ENCODE measurements around the gene KCNAB1.
A peak's percentile ranks its signal among the peaks of the same experiment; 100 is the strongest.

KCNAB1 gene

DNA sequence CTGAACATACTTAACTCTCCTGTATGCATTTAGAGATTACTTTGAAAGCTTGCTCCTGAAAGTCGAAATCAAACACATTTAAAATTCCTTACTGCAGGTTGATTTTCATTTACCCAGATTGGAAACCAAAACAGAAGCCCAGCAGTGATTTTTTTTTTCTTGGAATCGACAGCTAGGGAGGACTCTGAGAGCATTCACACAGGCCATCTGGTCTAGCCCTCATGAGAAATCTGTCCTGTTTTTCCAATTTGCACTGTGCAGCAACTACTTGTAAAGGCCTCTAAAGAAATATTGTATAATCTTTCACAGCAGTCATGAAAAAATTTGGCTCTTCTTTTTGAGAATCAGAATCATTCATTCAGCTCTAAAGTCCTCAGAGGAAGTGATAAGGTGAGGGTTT lies 179.2 kb downstream of the KCNAB1 start:
- ATAC-seq = no peak
- TF ChIP-seq PPARA (CRISPR knock-in tag; IDR thresholded peaks at IDR 0.05; ENCODE audit: borderline replicate concordance) = no peak
- TF ChIP-seq ESRRG (CRISPR knock-in tag; IDR thresholded peaks at IDR 0.05) = no peak
- no peak for TF ChIP-seq ZNF8 (CRISPR knock-in tag; IDR thresholded peaks at IDR 0.05)
- TF ChIP-seq OSR1 (CRISPR knock-in tag; IDR thresholded peaks at IDR 0.05) = no peak
- no peak for TF ChIP-seq ZNF70 (CRISPR knock-in tag; IDR thresholded peaks at IDR 0.05)
- no peak for TF ChIP-seq ZNF565 (CRISPR knock-in tag; conservative IDR thresholded peaks at IDR 0.05; ENCODE audit: low read depth)
- TF ChIP-seq, protein P1, sequence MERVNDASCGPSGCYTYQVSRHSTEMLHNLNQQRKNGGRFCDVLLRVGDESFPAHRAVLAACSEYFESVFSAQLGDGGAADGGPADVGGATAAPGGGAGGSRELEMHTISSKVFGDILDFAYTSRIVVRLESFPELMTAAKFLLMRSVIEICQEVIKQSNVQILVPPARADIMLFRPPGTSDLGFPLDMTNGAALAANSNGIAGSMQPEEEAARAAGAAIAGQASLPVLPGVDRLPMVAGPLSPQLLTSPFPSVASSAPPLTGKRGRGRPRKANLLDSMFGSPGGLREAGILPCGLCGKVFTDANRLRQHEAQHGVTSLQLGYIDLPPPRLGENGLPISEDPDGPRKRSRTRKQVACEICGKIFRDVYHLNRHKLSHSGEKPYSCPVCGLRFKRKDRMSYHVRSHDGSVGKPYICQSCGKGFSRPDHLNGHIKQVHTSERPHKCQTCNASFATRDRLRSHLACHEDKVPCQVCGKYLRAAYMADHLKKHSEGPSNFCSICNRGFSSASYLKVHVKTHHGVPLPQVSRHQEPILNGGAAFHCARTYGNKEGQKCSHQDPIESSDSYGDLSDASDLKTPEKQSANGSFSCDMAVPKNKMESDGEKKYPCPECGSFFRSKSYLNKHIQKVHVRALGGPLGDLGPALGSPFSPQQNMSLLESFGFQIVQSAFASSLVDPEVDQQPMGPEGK (CRISPR knock-in tag; IDR thresholded peaks at IDR 0.05; ENCODE audit: borderline replicate concordance) = no peak
- TF ChIP-seq CSDC2 (CRISPR knock-in tag; IDR thresholded peaks at IDR 0.05) = no peak
- no peak for TF ChIP-seq BACH2 (CRISPR knock-in tag; IDR thresholded peaks at IDR 0.05; ENCODE audit: borderline replicate concordance)
- no peak for TF ChIP-seq ARNTL (CRISPR knock-in tag; IDR thresholded peaks at IDR 0.05; ENCODE audit: borderline replicate concordance, low read depth)
- no peak for TF ChIP-seq ZC3H10 (CRISPR knock-in tag; IDR thresholded peaks at IDR 0.05)
- TF ChIP-seq, protein P2, sequence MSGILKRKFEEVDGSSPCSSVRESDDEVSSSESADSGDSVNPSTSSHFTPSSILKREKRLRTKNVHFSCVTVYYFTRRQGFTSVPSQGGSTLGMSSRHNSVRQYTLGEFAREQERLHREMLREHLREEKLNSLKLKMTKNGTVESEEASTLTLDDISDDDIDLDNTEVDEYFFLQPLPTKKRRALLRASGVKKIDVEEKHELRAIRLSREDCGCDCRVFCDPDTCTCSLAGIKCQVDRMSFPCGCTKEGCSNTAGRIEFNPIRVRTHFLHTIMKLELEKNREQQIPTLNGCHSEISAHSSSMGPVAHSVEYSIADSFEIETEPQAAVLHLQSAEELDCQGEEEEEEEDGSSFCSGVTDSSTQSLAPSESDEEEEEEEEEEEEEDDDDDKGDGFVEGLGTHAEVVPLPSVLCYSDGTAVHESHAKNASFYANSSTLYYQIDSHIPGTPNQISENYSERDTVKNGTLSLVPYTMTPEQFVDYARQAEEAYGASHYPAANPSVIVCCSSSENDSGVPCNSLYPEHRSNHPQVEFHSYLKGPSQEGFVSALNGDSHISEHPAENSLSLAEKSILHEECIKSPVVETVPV (CRISPR knock-in tag; IDR thresholded peaks at IDR 0.05) = no peak
- TF ChIP-seq TCF4 (CRISPR knock-in tag; IDR thresholded peaks at IDR 0.05; ENCODE audit: borderline replicate concordance) = no peak
- TF ChIP-seq, protein P3, sequence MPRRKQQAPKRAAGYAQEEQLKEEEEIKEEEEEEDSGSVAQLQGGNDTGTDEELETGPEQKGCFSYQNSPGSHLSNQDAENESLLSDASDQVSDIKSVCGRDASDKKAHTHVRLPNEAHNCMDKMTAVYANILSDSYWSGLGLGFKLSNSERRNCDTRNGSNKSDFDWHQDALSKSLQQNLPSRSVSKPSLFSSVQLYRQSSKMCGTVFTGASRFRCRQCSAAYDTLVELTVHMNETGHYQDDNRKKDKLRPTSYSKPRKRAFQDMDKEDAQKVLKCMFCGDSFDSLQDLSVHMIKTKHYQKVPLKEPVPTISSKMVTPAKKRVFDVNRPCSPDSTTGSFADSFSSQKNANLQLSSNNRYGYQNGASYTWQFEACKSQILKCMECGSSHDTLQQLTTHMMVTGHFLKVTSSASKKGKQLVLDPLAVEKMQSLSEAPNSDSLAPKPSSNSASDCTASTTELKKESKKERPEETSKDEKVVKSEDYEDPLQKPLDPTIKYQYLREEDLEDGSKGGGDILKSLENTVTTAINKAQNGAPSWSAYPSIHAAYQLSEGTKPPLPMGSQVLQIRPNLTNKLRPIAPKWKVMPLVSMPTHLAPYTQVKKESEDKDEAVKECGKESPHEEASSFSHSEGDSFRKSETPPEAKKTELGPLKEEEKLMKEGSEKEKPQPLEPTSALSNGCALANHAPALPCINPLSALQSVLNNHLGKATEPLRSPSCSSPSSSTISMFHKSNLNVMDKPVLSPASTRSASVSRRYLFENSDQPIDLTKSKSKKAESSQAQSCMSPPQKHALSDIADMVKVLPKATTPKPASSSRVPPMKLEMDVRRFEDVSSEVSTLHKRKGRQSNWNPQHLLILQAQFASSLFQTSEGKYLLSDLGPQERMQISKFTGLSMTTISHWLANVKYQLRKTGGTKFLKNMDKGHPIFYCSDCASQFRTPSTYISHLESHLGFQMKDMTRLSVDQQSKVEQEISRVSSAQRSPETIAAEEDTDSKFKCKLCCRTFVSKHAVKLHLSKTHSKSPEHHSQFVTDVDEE (CRISPR knock-in tag; IDR thresholded peaks at IDR 0.05) = no peak
- TF ChIP-seq, protein P4, sequence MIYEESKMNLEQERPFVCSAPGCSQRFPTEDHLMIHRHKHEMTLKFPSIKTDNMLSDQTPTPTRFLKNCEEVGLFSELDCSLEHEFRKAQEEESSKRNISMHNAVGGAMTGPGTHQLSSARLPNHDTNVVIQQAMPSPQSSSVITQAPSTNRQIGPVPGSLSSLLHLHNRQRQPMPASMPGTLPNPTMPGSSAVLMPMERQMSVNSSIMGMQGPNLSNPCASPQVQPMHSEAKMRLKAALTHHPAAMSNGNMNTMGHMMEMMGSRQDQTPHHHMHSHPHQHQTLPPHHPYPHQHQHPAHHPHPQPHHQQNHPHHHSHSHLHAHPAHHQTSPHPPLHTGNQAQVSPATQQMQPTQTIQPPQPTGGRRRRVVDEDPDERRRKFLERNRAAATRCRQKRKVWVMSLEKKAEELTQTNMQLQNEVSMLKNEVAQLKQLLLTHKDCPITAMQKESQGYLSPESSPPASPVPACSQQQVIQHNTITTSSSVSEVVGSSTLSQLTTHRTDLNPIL (CRISPR knock-in tag; IDR thresholded peaks at IDR 0.05; ENCODE audit: low read depth) = no peak
- TF ChIP-seq TOX (CRISPR knock-in tag; IDR thresholded peaks at IDR 0.05; ENCODE audit: borderline replicate concordance) = no peak
- no peak for TF ChIP-seq ISL1 (CRISPR knock-in tag; IDR thresholded peaks at IDR 0.05)

DNA sequence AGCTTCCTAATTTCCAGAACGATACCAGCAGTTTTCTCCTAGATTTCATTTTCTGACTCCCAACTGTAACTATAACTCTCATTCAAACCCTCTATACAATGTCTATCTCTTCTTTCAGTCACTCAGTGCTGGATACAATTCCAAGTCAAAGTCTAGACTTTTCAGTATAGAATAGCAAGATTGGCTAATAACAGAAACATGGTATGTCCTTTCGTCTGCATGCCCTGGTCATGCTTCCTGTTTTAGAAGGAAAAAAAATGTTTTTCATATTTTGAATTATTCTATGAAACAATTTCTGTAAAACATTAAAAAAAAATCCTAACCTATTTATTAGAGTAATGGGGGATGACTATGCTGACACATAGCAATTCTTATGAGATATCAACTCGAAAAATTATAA lies 180.0 kb downstream of the KCNAB1 start:
- peak; percentile 52; the same call in 1 of the 2 replicates for TF ChIP-seq ZNF8 (CRISPR knock-in tag; IDR thresholded peaks at IDR 0.05)
- no peak for TF ChIP-seq ESRRG (CRISPR knock-in tag; IDR thresholded peaks at IDR 0.05)
- ATAC-seq = no peak

DNA sequence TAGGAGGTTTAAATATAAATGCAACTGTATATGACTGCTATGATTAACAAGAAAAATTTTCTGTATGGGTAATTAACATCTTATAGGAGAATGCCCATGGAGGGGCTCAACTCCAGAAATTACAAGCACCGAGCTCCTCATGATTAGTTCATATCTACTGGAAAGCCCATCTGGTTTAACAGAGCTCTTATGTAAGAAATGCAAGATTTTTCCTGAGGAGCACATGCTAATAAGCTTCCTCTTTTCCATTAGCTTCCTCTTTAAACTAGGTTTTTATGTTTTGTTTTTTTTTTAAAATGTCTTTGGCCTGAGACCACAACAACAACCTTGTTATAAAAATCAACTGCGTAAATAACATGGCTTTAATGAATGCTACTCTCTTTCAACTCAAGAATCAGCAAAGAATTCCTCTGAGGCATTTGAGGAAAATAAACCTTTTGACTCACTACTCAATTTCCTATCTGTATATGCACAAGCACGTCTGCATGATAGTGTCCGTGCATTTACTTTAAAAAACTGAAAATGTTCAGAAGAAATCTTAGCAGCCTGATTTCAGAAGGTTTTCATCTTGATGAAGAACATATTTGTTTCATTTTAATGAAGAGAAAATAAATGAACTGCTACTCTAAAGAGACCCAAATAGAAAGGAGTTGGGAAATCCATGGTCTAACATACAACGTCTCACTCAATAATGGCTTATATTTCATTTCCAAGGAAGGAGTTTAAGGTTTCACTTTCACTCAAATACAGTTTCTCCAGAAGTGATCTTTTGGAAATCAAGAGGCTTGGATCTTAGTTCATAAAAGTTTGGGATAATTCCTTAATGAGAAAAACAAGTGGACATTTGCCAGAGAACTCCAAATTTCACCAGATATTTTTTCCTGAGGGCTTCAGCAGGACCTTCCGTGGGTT lies 180.8 kb downstream of the KCNAB1 start:
- TF ChIP-seq ZNF8 (CRISPR knock-in tag; IDR thresholded peaks at IDR 0.05) = no peak

DNA sequence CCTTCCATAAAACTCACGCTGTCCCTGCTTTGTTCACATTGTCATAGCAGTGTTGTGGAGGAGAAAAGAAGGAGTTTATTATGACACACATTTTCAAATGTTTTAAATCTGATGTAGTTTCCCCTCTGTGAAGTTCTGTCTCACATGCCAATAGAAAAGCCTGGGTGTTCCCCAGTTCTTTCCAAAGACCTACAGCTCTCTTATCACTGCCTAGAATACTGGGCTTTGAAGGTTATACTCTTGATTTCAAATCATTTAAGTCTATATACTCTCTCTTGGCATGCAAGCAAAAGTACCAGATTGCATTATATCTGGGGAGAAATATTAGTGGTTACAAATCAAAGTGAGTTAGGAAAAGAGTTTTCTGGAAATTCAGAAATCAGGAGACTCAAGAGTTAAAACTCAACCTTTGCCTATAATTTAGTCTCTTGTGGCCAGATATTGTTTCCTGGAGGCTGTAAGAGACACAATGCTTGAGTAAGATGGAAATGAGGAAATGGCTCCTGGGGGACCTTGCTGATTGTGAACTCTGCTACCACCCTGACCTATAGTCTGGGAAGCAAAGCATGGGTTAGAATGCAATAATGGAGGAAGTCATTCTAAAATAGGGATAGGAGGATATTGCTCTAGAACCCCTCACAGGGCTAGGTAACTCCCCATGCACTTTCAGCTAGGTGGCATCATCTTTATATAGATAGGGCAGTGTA lies 182.8 kb downstream of the KCNAB1 start:
- no peak for ATAC-seq
- TF ChIP-seq BACH2 (CRISPR knock-in tag; IDR thresholded peaks at IDR 0.05; ENCODE audit: borderline replicate concordance) = no peak
- TF ChIP-seq ESRRG (CRISPR knock-in tag; IDR thresholded peaks at IDR 0.05) = no peak
- no peak for TF ChIP-seq ZNF565 (CRISPR knock-in tag; conservative IDR thresholded peaks at IDR 0.05; ENCODE audit: low read depth)
- TF ChIP-seq ISL1 (CRISPR knock-in tag; IDR thresholded peaks at IDR 0.05) = no peak
- TF ChIP-seq, protein P2 (CRISPR knock-in tag; IDR thresholded peaks at IDR 0.05) = no peak
- TF ChIP-seq ZC3H10 (CRISPR knock-in tag; IDR thresholded peaks at IDR 0.05) = no peak
- TF ChIP-seq CSDC2 (CRISPR knock-in tag; IDR thresholded peaks at IDR 0.05) = no peak
- TF ChIP-seq RARB (CRISPR knock-in tag; IDR thresholded peaks at IDR 0.05) = no peak
- no peak for TF ChIP-seq ZFP3 (CRISPR knock-in tag; IDR thresholded peaks at IDR 0.05)
- TF ChIP-seq, protein P1 (CRISPR knock-in tag; IDR thresholded peaks at IDR 0.05; ENCODE audit: borderline replicate concordance) = no peak

More for the DNA sequence above, 180.8 kb downstream of the KCNAB1 start:
- no peak for ATAC-seq
